AG09319 (cell line): ENCODE data around the gene NOL4L.
A peak's percentile ranks its signal among the peaks of the same experiment; 100 is the strongest.

Experiments
- DNase-seq: peaks from one replicate; pipeline ENCODE4 v3.0.0-alpha.2; 2010; ENCODE audit warnings: low read depth; ENCODE audit errors: extremely low read depth
- CTCF ChIP-seq: IDR thresholded peaks from 2 replicates; pipeline ENCODE4 v1.5.1; 2011; ENCODE audit warnings: low read depth, mild to moderate bottlenecking, inconsistent platforms, low read length, moderate library complexity

The NOL4L gene

DNA sequence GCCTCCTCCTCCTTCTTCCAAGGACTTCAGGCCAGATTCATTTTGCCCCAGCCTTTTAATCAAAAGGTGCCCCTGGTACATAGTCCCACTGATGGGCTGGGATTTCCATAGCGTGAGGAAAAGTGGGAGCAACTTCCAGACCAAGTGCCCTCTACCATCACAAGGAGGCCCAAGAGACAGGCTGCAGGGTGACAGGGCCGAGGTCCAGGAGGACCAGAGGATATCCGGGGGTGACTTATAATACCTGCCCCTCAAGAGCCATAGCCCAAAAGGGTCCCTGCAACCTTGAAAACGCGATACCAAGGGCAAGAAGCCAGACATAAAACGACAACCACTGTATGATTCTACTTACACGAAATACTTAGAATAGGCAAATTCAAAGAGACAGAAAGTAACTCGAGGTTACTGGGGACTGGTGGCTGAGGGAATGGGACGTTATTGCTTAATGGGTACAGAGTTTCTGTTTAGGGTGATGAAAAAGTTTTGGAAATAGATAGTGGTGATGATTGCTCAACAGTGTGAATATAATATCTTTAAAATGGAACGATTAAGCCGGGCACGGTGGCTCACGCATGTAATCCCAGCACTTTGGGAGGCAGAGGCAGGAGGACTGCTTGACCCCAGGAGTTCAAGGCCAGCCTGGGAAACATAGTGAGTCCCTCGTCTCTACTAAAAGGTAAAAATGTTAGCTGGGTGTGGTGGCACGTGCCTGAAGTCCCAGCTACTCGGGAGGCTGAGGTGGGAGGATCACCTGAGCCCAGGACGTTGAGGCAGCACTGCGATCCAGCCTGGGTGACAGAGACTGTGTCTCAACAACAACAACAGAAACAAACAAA lies 71.9 kb downstream of the NOL4L start:
- no peak for TF ChIP-seq CTCF

DNA sequence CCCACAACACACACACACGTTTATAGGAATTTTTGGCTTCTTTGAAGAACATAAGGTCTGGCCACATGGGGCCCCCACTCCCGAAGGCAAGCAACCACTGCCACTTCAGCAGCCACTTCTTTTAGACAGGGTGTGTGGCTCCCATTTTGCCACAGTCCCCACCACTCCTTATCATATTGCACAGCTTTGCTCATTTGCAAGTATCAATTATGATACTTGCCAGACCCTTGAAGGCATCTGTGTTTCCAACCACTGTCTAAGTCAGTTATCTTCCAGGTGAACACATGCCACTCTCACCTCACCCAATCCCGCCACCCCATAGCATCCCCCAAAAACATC lies 73.1 kb downstream of the NOL4L start:
- TF ChIP-seq CTCF: no peak
- no peak for DNase-seq

More for the DNA sequence above, 71.9 kb downstream of the NOL4L start:
- no peak for DNase-seq

DNA sequence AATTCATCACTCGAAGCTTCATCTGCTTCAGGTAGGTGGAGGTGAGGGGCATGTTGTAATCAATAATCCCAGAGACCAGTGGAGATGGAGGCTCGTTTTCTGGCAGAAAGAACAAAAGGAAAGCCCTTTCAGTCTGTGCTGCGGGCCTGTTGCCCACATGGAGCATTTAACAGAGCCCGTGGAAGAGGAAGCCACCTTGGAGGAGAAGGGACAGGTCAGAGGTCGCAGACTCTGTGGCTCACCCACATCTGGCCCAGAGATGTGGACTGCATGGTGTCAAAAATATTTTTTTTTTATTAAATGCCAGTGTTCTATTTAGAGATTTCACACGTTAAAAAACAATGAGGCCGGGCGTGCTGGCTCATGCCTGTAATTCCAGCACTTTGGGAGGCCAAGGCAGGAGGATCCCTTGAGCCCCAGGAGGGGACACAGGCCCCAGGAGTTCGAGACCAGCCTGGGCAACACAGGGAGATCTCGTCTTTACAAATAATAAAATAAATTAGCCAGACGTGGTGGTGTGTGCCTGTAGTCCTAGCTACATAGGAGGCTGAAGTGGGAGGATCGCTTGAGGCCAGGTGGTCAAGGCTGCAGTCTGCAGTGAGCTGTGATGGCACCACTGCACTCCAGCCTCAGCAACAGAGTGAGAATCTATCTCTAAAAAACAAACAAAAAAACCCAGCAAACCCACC lies 73.6 kb downstream of the NOL4L start:
- no peak for TF ChIP-seq CTCF
- no peak for DNase-seq

DNA sequence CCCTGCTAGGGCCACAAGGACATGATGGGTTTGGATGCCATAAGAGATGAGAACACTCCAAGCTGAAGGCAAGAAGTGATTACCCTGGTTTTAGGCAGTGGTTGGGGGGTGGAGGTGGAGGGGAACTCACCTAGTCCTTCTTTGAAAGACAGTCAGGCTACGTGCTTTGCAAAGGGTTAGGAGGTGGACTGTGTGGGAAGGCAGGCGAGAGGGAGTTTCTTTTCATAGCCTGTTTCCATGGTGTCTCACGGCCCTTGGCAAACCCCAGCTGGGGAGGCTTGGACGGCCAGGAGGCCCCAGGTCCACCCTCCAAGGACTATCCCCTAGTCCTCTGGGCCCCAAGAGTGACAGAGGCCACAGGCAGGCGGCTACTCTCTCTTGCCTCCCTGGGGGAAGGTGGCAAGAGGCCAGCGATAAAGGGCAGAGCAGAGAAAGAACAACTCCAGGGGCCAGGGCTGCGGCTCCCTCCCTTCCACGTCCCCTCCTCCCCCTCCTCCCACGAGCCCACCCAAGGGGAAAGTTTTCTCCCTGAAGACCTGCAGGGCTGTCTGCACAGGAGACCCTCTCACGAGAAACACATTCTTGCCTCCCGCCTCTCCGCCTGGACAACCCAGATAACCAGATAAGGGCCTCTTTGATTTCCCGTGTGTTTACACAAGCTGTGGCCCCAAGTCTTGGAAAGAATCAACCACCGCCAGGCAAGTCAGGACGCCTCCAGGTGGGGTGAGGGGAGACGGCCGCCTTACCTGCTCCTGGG lies 74.4 kb downstream of the NOL4L start:
- TF ChIP-seq CTCF: no peak
- no peak for DNase-seq

DNA sequence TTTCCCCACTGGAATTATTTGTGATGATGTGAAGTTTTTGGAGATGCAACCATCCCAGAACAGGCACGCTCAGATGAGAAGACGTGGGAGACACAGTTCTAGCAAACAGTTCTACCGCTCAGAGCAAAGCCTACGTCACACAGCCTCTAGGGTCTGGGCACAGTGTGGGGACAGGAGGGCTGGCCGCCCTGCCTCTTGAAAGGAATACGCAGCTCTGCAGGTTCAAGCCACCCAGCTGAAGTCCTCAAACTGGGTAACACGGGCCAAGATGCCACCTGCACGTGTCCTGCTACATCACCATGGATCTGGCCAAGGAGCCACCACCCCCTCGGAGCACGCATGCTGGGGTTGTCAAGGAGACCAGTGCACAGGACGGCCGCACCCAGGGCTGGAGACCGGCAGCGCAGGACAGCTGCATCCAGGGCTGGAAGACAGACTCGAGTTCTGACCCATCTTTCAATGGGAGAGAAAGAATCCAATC lies 75.0 kb downstream of the NOL4L start:
- DNase-seq: no peak
- no peak for TF ChIP-seq CTCF

DNA sequence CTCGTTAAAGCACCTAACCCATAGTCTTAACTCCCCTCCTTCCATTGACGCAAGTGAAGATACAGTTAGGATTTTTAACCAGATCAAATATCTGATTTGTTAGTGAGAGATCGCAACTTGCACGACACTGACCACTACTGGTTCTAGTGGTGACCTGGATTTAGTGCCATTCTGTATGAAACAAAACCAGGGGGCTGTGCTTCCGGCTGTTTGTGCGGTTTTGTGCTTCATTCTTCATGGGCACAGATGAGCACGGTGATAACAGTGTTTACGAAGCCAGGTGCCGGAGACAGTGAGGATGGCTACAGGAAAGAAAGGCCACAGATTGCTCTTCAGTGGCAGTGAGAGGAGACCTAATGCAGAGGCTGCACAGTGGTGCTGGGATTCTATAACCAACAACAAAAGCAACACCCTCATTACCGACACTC lies 75.5 kb downstream of the NOL4L start:
- peak; percentile 19 for TF ChIP-seq CTCF
- no peak for DNase-seq

DNA sequence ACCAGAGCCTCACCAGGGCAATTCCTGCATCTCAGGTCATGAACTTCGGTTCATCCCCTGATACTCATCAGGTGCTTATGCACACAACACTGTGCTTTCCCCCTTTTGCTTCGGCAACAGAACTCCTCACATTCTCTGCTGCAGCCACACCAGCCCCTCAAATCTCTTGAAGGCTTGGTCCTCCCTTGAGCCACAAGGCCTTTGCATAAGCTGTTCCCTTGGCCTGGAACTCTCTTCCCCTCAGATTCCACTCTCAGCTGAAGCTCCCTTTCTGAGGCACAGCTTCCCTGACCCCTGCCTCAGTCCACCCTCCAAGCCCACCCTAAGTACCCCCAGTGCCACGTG lies 76.4 kb downstream of the NOL4L start:
- no peak for TF ChIP-seq CTCF
- no peak for DNase-seq
